ENCODE measurements around the gene SH2D4B.
A peak's percentile ranks its signal among the peaks of the same experiment; 100 is the strongest.

SH2D4B gene

GRCh38 chr10:80571352-80571751 is 33.6 kb downstream of the SH2D4B start:
- Histone ChIP-seq H3K27ac (no peak overlapping the region), H3K4me3 (ENCODE audit: low read depth, low read length) (no peak overlapping the region), H3K36me3 (no peaks in the 10 kb centered on the region), H3K9me3 (ENCODE audit: severe bottlenecking) (no peaks in the 10 kb centered on the region), H3K27me3 (ENCODE audit: insufficient read depth, low read depth, severe bottlenecking) (no peaks in the 10 kb centered on the region)
- no peak for TF ChIP-seq CTCF (IDR thresholded peaks at IDR 0.05; ENCODE audit: low read depth, low read length)
- DNase-seq: no peak

DNA sequence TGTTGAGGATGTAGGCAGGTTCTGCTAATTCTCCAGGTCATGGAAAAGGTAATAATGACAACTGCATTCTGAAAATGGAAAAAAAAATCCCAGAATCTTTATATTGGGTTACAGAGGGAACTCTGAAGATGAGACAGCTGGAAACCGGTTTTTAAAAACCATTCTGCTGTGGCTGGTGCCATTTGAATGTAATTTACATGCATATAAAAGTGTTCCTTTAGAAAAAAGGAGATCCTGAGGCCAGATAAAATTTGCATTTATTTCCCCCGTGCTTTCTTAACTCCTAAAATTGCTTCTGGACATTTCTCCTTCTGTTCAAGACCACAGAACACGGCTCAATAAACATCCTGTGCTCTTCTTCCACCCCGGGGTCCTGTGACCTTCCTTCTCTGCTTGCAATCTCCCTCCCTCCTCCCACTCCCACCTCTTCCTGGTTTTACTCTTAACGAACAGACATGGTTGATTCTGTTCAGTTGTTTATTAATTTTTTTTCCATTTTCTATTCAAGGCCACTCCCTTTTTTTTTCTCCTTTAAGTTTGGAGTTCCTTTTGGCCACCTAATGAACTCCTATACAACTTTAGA is 41.6 kb downstream of the SH2D4B start:
- no peaks in the 10 kb centered on the region for H3K36me3 ChIP-seq
- H3K4me3 ChIP-seq (ENCODE audit: low read depth, low read length): no peak overlapping the region
- no peaks in the 10 kb centered on the region for H3K9me3 ChIP-seq (ENCODE audit: severe bottlenecking)
- no peak for TF ChIP-seq CTCF (IDR thresholded peaks at IDR 0.05; ENCODE audit: low read depth, low read length)
- H3K27me3 ChIP-seq (ENCODE audit: insufficient read depth, low read depth, severe bottlenecking): no peaks in the 10 kb centered on the region
- DNase-seq: no peak
- no peak overlapping the region for H3K27ac ChIP-seq

DNA sequence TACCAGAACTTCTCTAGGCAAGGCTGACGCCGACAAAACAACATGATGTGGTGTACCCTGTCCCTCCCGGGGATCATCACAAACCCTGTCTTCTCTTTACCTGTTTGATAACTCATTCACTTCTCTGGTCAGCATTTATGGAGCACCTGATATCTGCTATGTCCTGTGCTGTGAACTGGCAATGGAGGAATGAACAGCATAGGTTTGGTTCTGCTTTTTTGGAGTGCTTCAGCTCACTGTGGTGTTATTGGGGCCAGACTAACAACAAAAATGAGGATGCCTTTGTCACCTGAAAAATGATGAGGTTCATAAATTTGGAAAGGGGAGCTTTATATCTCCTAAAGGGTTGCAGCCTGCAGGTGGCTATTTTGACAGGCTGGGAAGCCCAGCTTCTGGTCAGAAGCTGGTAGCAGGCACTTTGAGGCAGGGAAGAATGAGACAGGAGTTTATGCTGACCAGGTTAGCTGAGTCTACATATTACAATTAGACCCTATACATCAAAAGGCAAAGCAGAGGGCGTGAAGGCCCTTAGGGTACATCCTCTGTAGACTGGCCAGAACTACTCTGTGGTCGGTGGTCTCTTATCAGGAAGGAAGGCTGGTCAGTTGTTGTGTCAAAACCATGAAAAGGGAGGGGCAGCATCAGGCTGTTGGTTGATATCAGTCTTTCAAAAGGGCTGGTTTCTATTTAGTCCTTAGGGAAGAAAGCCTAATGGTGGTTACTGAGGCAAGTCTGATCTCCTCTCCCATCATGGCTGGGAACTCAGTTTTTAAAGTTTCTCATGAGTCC is 42.3 kb downstream of the SH2D4B start:
- Histone ChIP-seq H3K27ac (peak overlapping the region; percentile 0; the same call in 1 of the 2 replicates), H3K9me3 (ENCODE audit: severe bottlenecking) (no peaks in the 10 kb centered on the region), H3K4me3 (ENCODE audit: low read depth, low read length) (no peak overlapping the region), H3K27me3 (ENCODE audit: insufficient read depth, low read depth, severe bottlenecking) (no peaks in the 10 kb centered on the region), H3K36me3 (no peaks in the 10 kb centered on the region)
- no peak for TF ChIP-seq CTCF (IDR thresholded peaks at IDR 0.05; ENCODE audit: low read depth, low read length)
- DNase-seq: no peak

GRCh38 chr10:80580638-80581468 is 43.2 kb downstream of the SH2D4B start:
- Histone ChIP-seq H3K36me3 (no peaks in the 10 kb centered on the region), H3K27ac (peak overlapping the region; percentile 0; the same call in 1 of the 2 replicates), H3K4me3 (ENCODE audit: low read depth, low read length) (no peak overlapping the region), H3K27me3 (ENCODE audit: insufficient read depth, low read depth, severe bottlenecking) (no peaks in the 10 kb centered on the region), H3K9me3 (ENCODE audit: severe bottlenecking) (no peaks in the 10 kb centered on the region)
- peak; percentile 45 for DNase-seq
- TF ChIP-seq CTCF (IDR thresholded peaks at IDR 0.05; ENCODE audit: low read depth, low read length): no peak

- TF ChIP-seq CTCF (IDR thresholded peaks at IDR 0.05; ENCODE audit: low read depth, low read length): no peak
- H3K4me3 ChIP-seq (ENCODE audit: low read depth, low read length): no peak overlapping the region
These were observed 43.8 kb downstream of the SH2D4B start for GRCh38 chr10:80581469-80581835.

More at GRCh38 chr10:80581469-80581835, 43.8 kb downstream of the SH2D4B start:
- no peaks in the 10 kb centered on the region for H3K9me3 ChIP-seq (ENCODE audit: severe bottlenecking)
- DNase-seq: peak; percentile 41
- peak overlapping the region; percentile 0; the same call in 1 of the 2 replicates for H3K27ac ChIP-seq
- H3K36me3 ChIP-seq: no peaks in the 10 kb centered on the region
- no peaks in the 10 kb centered on the region for H3K27me3 ChIP-seq (ENCODE audit: insufficient read depth, low read depth, severe bottlenecking)
